Endometrium (tissue), 2 donors: Measurements from ENCODE around the gene SARDH.
"Not testable (repeated sequence)": the region's sequence is repeated elsewhere in the genome, so short reads cannot be mapped to it uniquely, and the experiment has no call there.

Experiments
- FAIRE-seq: peaks from 2 replicates; lab custom pipeline; 2012; peaks lifted over from hg19 to GRCh38; lab: Jason Lieb, UNC
- donor health status: control.
- donor health status: control.

The SARDH gene

DNA sequence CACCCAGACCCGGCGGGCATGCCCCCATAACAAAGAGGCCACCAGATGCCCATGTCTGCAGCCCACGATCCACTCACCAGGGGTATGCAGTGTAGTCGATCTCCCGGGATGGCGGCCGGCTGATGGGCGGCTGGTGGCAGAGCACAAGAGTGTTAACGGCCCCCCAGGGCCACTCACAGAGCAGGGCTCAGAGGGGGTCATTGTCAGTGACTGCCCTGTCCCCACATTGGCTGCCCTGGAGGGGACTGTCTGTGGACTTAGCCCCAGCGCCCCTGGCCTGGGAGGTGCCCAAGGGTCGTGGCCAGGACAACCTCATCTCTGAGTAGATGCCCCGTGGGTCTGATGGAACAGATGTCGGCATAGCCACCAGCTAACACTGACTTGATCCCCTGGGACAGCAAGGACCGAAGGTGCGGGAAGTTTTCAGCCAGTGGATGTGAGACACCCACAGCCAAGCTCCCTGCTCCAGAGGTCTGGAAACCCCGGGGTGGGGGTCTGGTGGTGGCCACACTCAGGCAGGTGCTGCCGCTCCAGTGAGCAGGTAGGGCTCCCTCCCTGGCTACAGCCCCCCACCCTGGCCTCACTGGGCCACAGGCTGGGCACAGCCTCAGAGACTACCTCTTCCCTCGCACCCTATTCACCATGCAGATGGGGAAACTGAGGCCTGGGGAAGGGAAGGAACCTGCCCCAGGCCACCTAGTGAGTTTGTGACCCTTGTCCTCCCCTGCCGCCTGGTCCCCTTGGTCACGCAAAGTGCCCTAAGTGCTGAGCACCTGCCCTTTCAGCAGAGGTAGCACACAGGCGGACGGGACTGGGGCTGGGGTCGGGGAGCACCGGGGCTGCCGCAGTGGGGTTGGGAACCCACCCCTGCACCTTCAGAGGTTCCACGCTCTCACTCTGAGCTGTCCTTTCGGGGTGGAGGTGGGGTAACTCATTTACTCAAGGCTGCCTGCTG, 38.1 kb upstream of the SARDH start:
- no peak for FAIRE-seq

DNA sequence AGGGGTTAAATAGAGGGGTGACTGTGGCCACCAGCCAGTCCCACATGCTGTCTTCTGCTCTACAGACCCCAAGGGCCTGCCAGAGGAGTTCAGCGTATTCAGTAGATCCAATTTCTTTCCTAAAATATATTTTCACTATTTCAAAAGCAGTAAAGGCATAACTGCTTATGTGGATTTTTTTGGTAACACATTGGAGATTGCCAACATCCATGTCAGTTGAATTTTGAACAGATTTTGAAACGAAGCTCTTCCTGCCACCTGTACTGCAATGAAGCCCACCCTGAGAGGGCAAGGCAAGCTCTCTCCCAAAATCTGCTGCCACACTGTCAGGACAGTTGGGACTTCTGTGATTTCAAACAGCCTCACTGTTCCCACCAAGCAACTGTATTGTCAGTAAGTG, 37.1 kb upstream of the SARDH start:
- FAIRE-seq = no peak

DNA sequence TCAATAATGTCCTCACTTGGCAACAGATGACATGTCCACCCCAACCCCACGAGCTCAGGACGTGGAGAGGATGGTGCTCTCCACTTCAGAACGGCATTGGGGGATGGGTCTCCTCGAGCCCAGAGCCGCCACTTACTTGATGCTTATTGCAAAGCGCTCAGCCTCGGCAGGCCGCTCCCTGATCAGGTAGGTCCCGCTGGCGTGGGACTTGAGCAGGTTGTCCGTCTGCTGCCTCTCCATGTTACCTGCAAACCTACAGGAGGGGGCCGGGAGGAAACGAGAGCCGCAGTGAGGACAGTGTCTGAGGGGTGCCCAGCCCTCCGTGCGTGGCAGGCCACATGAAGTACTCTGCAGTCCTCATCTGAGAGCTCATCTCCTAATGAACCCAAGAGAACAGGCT, 36.6 kb upstream of the SARDH start:
- FAIRE-seq = no peak

GRCh38 chr9:133773889-133774655, 35.9 kb upstream of the SARDH start:
- no peak for FAIRE-seq

DNA sequence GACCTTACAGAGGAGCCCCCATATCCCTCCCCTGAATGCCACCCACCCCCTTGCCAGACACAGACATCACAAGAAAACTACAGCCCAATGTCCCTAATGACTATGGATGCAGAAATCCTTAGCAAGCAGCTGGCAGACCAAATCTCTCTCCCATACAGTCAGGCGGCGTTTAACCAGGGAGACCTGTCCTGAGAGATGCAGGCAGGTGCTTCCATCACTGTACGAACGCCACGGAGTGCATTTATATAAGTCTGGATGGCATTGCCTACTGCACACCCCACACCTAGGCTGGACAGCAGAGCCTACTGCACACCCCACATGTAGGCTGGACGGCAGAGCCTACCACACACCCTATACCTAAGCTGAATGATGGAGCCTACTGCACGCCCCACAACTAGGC, 34.4 kb upstream of the SARDH start:
- FAIRE-seq = no peak

- no peak for FAIRE-seq
These were observed 33.6 kb upstream of the SARDH start for GRCh38 chr9:133771486-133772482.

GRCh38 chr9:133770076-133770777, 32.1 kb upstream of the SARDH start:
- no peak for FAIRE-seq

- FAIRE-seq = no peak
These were observed 31.4 kb upstream of the SARDH start for GRCh38 chr9:133769511-133770075.

GRCh38 chr9:133768859-133769510, 30.8 kb upstream of the SARDH start:
- no peak for FAIRE-seq

DNA sequence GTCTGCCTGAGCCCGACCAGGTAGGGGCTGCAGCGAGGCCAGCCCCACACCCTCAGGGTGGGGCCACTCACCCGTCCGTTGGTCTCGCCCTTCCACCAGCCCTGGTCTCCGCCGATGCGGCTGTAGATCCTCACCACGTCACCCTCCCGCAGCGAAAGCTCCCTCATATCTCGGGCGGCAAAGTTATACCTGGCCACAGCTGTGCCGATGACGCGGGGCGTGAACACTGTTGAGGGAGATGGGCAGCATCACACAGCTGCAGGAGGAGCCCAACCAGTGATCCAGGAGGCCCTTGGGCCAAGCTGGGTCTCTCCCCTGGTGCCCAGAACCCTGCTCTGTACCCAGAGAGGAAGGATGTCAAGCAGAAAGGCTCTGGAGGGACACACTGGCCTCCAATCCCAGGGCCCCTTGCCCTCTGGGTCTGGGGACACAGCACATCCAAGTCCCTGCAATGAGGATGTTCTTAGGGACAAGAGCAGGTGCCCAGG, 30.3 kb upstream of the SARDH start:
- FAIRE-seq = no peak

DNA sequence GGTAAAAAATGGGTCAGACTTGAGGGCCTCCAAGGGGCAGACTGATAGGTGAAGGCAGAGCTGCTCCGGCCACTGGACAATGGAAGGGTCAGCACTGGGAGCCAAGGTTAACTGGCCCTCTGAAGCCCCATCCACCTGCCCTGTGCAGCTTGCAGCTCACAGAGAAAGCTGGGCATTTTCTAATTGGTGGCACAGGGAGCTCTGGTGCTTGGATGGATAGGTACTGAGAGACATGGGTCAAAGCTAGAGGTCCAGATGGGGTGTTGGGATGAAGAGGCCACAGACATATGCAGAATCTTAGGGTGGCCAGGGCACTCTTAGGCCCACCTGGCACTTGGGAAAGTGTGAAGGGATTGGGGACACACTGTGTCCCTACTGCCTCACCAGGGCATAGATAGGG, 29.5 kb upstream of the SARDH start:
- FAIRE-seq = no peak

- FAIRE-seq = no peak
These were observed 28.9 kb upstream of the SARDH start for GRCh38 chr9:133767008-133767407.

DNA sequence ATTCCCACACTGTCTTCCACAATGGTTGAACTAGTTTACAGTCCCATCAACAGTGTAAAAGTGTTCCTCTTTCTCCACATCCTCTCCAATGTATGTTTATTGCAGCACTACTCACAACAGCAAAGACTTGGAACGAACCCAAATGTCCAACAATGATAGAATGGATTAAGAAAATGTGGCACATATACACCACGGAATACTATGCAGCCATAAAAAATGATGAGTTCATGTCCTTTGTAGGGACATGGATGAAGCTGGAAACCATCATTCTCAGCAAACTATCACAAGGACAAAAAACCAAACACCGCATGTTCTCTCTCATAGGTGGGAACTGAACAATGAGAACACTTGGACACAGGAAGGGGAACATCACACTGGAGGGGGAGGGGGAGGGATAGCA, 28.1 kb upstream of the SARDH start:
- not testable (repeated sequence) for FAIRE-seq

DNA sequence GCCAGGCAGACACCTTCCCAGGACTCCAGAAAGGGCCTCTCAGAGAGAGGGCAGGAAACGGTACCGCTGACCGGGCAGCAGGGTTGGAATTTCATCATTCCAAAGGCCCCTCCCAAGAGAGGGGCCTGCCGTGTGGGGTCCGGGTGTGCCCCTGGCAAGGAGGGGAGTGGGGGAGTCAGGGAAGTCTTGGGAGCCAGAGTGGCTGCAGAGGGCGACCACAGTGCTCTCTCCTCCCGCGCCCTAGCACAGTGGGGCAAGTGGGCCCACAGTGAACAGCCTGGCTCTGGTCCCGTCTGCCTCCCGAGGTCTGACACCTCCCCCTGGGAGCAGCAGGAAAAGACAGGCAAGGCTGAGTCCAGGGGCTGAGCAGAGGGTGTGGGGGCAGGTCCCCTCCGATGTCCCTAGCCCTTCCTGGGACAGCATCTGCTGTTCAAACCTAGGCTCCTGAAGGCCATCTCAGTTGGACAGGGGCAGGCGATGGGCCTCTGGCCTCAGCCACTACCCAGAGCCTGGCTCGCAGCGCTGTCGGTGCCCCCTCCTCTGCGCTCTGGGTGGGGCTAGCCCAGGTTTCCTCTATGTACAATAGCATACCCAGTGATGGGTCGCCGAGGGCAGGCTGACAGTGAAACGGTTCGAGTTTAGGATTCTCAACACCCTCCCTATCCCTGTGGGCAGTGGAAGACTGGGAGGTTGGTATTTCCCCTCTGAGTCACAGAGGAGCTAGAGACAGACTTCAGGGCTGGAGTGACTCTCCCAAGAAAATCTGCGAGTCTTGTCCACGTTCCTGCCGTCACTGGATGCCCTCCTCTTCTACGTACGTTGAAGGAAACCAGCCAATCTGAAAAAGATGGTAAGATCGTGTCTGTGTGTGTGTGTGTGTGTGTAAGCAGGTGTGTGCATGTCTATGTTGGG, 25.4 kb upstream of the SARDH start:
- FAIRE-seq = no peak

GRCh38 chr9:133762488-133763271, 24.5 kb upstream of the SARDH start:
- FAIRE-seq = no peak

GRCh38 chr9:133761641-133762248, 23.6 kb upstream of the SARDH start:
- no peak for FAIRE-seq

DNA sequence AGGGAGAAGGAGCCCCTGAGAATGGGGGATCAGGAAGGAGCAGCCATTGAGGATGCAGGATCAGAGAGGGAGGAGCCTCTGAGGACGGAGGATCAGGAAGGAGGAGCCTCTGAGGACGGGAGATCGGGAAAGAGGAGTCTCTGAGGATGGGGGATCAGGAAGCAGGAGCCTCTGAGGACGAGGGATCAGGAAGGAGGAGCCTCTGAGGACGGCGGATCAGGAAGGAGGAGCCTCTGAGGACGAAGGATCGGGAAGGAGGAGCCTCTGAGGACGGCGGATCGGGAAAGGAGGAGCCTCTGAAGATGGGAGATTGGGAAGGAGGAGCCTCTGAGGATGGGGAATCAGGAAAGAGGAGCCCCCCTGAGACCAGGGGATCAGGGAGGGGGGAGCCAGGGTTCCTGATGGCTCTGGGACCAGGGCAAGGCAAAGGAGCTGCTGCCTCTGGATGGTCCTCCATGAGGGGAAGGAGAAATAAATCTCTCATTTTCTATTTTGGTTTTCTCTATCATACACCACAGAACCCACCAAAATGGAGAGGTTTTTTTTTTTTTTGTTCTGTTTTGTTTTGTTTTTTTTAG, 22.6 kb upstream of the SARDH start:
- no peak for FAIRE-seq

DNA sequence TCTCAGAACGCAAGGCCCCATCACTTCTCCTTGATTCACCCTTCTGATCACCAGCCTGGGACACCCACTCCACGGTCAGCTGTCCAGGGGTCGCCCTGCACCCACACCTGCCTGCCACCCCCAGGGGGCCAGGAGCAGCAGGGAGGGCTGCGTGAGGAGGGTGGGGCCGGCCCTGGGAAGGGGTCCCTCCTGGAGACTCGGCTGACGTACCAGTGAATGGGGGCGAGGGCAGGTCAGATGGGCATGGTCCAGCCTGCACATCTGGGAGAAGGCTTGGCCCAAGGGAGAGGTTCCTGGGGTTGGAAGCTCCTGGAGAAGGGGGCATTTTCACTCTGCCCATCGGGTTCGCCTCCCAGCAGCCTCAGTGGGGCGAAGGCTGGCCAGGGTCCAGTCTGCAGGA, 21.8 kb upstream of the SARDH start:
- FAIRE-seq = no peak
